Panc1 (cell line): ENCODE results near the gene NSRP1. TPM values are rescaled to one million over a fixed set of nuclear protein-coding genes. Genes with fewer than 3 reads are reported as not detected.

Experiments
- ATAC-seq: fragments of 200-7000 bp; cut with Tn5 transposase; 2 replicates; pipeline ENCODE4 v1.9.1; 2020; ENCODE audit warnings: mild to moderate bottlenecking, moderate library complexity
- BruUV-seq: library from RNA; stranded (reverse); fragments of 400-500 nt; replicated peaks from 2 replicates; lab custom pipeline; 2021; lab: Mats Ljungman, UMichigan
- CTCF ChIA-PET: fragments of 300-600 bp; sonication (Branson Sonifier 250); formaldehyde crosslinking; loops from one replicate; lab custom pipeline; 2022; ENCODE audit warnings: antibody characterized with exemption; lab: Charles Lee
- POLR2A ChIA-PET: fragments of 300-600 bp; sonication (Branson Sonifier 250); formaldehyde crosslinking; loops from one replicate; lab custom pipeline; 2022; ENCODE audit warnings: antibody characterized with exemption; lab: Charles Lee
- DNase-seq: peaks from one replicate; pipeline ENCODE4 v3.0.0-alpha.2; 2010; ENCODE audit warnings: low read depth, low spot score
- H3K27ac ChIP-seq: 2 replicates; pipeline ENCODE4 v1.5.1; 2011; ENCODE audit warnings: mild to moderate bottlenecking, low read length, inconsistent platforms
- H3K27me3 ChIP-seq: fragments of 200-500 bp; sonication (Bioruptor generic); 2 replicates; pipeline ENCODE4 v1.6.0; 2014; ENCODE audit warnings: low read length, inconsistent platforms; ENCODE audit not compliant: control insufficient read depth, insufficient read depth
- H3K36me3 ChIP-seq: fragments of 200-500 bp; sonication (Bioruptor generic); 2 replicates; pipeline ENCODE4 v1.5.1; 2014; ENCODE audit warnings: inconsistent platforms, mild to moderate bottlenecking, low read length, moderate library complexity; ENCODE audit not compliant: control insufficient read depth, insufficient read depth
- H3K4me1 ChIP-seq: 2 replicates; pipeline ENCODE4 v1.5.1; 2011; ENCODE audit warnings: inconsistent platforms, mild to moderate bottlenecking, low read length, moderate library complexity; ENCODE audit not compliant: control insufficient read depth, insufficient read depth
- H3K4me3 ChIP-seq, 2 experiments: 2 replicates each; pipeline ENCODE4 v1.5.1; 2011 to 2012; ENCODE audit warnings: low read depth in 2 of 2, low read length in 2 of 2, mild to moderate bottlenecking in 2 of 2, inconsistent platforms in 1 of 2, moderate library complexity in 1 of 2
- H3K9me3 ChIP-seq: fragments of 200-500 bp; sonication (Bioruptor generic); 2 replicates; pipeline ENCODE4 v1.5.1; 2014; ENCODE audit warnings: low read depth, mild to moderate bottlenecking, inconsistent platforms, low read length, moderate library complexity; ENCODE audit not compliant: control insufficient read depth, insufficient read depth
- CTCF ChIP-seq: fragments of 450-650 bp; IDR thresholded peaks from 2 replicates; pipeline ENCODE4 v1.5.1; 2017; ENCODE audit warnings: mild to moderate bottlenecking
- POLR2AphosphoS5 ChIP-seq: IDR thresholded peaks from 2 replicates; pipeline ENCODE4 v1.6.1; 2012; ENCODE audit warnings: mild to moderate bottlenecking, low read depth, low read length, moderate library complexity
- REST ChIP-seq, 2 experiments: IDR thresholded peaks; 2 replicates each; pipeline ENCODE4 v1.6.1; 2011 to 2012; ENCODE audit warnings: low read depth in 2 of 2, control low read depth in 1 of 2, low read length in 1 of 2, mild to moderate bottlenecking in 1 of 2, moderate library complexity in 1 of 2; ENCODE audit not compliant: insufficient read depth in 1 of 2
- SIN3A ChIP-seq: IDR thresholded peaks from 2 replicates; pipeline ENCODE4 v1.6.1; 2012; ENCODE audit warnings: low read depth, mild to moderate bottlenecking, low read length, moderate library complexity, borderline replicate concordance; ENCODE audit not compliant: insufficient read depth
- TCF7L2 ChIP-seq: IDR thresholded peaks from 2 replicates; pipeline ENCODE4 v1.6.1; 2011; ENCODE audit warnings: mild to moderate bottlenecking, low read depth, low read length, inconsistent platforms
- in situ Hi-C: cut with HindIII; loops from 2 replicates; pipeline ENCODE4 v1.10.0; 2016; ENCODE audit warnings: low sequenced_read_pairs, low pct_unique_long_range_greater_than_20kb
- intact Hi-C: fragments of 100-400 bp; cut with micrococcal nuclease; formaldehyde crosslinking; loops from one replicate; pipeline ENCODE4 v1.10.0; 2022; ENCODE audit not compliant: unreplicated experiment
- total RNA-seq: library from RNA; stranded (reverse); gene quantifications from one replicate; pipeline ENCODE4 v1.2.1, GENCODE V29; 2021; ENCODE audit not compliant: unreplicated experiment

NSRP1 gene
- total RNA-seq, 1 experiment from 2014 or later = 30.5 TPM

DNA sequence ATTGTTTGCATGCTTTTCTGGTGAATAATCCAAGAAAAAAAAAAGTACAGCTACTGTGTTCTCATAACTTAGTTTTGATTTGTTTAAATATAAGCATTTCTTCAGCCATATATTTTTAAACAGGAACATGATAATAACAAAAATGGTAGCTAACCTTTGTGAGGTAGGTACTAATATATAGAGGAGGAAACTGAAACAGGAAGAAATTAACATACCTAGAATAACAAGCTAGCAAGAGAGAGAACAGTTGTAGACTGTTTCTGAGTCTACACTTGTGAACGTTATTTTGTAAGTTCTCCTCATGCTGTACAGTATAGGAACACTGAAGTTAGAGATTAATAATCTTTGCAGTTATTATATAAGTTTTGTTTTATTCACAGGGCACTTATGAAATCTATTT, 49.3 kb downstream of the NSRP1 start:
- ChIA-PET CTCF (no interaction called here), POLR2A (no interaction called here)
- Histone ChIP-seq H3K27me3 (no peaks in the 10 kb centered on the region), H3K27ac (no peak overlapping the region), H3K36me3 (no peaks in the 10 kb centered on the region; the same call in 1 of the 2 replicates), H3K9me3 (no peaks in the 10 kb centered on the region), H3K4me1 (no peaks in the 10 kb centered on the region), H3K4me3 (no peak overlapping the region)
- in situ Hi-C loops (no loop called here), intact Hi-C loops (no loop called here)
- ATAC-seq (no peak), DNase-seq (no peak)
- no TSS peak for BruUV-seq
- TF ChIP-seq POLR2AphosphoS5 = no peak
- no peak for TF ChIP-seq CTCF

- H3K27me3 ChIP-seq = no peaks in the 10 kb centered on the region
- in situ Hi-C loops (no loop called here), intact Hi-C loops (no loop called here)
- no peak overlapping the region for H3K4me3 ChIP-seq
- BruUV-seq = no TSS peak
- TF ChIP-seq REST (IDR thresholded peaks at IDR 0.05; ENCODE audit: insufficient read depth in 1 of 2, low read depth in 2 of 2, low read length in 1 of 2) = no peak
- no peak for TF ChIP-seq SIN3A
- TF ChIP-seq POLR2AphosphoS5 = no peak
- TF ChIP-seq CTCF = no peak
- TF ChIP-seq TCF7L2 = no peak
- DNase-seq (no peak), ATAC-seq (no peak)
- peaks cover 20% of the 10 kb centered on the region for H3K36me3 ChIP-seq
- POLR2A ChIA-PET = no interaction called here
- H3K4me1 ChIP-seq = no peaks in the 10 kb centered on the region
- CTCF ChIA-PET = interaction anchor here (0.6 kb wide), 1 partner anchor 77 kb away, joined by 4 read pairs; no protein-coding TSS in a partner anchor
- no peaks in the 10 kb centered on the region for H3K9me3 ChIP-seq
- no peak overlapping the region for H3K27ac ChIP-seq
Observed at GRCh38 chr17:30170415-30170987, 53.9 kb downstream of the NSRP1 start.
